ENCODE measurements around the gene CDK5RAP1.

CDK5RAP1 gene

GRCh38 chr20:33408716-33409654, 7.7 kb upstream of the CDK5RAP1 start:
- in situ Hi-C loops (cut with MboI; ENCODE audit: low pct_unique_long_range_greater_than_20kb, low sequenced_read_pairs, unreplicated experiment), result no loop called here
- no peak for DNase-seq (ENCODE audit: low spot score)
- TF ChIP-seq, protein P1, sequence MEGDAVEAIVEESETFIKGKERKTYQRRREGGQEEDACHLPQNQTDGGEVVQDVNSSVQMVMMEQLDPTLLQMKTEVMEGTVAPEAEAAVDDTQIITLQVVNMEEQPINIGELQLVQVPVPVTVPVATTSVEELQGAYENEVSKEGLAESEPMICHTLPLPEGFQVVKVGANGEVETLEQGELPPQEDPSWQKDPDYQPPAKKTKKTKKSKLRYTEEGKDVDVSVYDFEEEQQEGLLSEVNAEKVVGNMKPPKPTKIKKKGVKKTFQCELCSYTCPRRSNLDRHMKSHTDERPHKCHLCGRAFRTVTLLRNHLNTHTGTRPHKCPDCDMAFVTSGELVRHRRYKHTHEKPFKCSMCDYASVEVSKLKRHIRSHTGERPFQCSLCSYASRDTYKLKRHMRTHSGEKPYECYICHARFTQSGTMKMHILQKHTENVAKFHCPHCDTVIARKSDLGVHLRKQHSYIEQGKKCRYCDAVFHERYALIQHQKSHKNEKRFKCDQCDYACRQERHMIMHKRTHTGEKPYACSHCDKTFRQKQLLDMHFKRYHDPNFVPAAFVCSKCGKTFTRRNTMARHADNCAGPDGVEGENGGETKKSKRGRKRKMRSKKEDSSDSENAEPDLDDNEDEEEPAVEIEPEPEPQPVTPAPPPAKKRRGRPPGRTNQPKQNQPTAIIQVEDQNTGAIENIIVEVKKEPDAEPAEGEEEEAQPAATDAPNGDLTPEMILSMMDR (IDR thresholded peaks at IDR 0.05; ENCODE audit: extremely low read depth, insufficient read depth, missing control alignments), result no peak

GRCh38 chr20:33408313-33408712, 7.0 kb upstream of the CDK5RAP1 start:
- in situ Hi-C loops (cut with MboI; ENCODE audit: low pct_unique_long_range_greater_than_20kb, low sequenced_read_pairs, unreplicated experiment), result no loop called here
- no peak for DNase-seq (ENCODE audit: low spot score)
- TF ChIP-seq, protein P1 (IDR thresholded peaks at IDR 0.05; ENCODE audit: extremely low read depth, insufficient read depth, missing control alignments), result no peak

GRCh38 chr20:33407796-33408195, 6.5 kb upstream of the CDK5RAP1 start:
- in situ Hi-C loops (cut with MboI; ENCODE audit: low pct_unique_long_range_greater_than_20kb, low sequenced_read_pairs, unreplicated experiment), result no loop called here
- no peak for DNase-seq (ENCODE audit: low spot score)
- TF ChIP-seq, protein P1 (IDR thresholded peaks at IDR 0.05; ENCODE audit: extremely low read depth, insufficient read depth, missing control alignments), result no peak

GRCh38 chr20:33407251-33407650, 5.9 kb upstream of the CDK5RAP1 start:
- DNase-seq (ENCODE audit: low spot score), result no peak

GRCh38 chr20:33404281-33404680, 3.0 kb upstream of the CDK5RAP1 start:
- TF ChIP-seq, protein P1 (IDR thresholded peaks at IDR 0.05; ENCODE audit: extremely low read depth, insufficient read depth, missing control alignments), result no peak
- DNase-seq (ENCODE audit: low spot score), result no peak
- in situ Hi-C loops (cut with MboI; ENCODE audit: low pct_unique_long_range_greater_than_20kb, low sequenced_read_pairs, unreplicated experiment), result no loop called here

More at GRCh38 chr20:33407251-33407650, 5.9 kb upstream of the CDK5RAP1 start:
- in situ Hi-C loops (cut with MboI; ENCODE audit: low pct_unique_long_range_greater_than_20kb, low sequenced_read_pairs, unreplicated experiment), result no loop called here
- TF ChIP-seq, protein P1 (IDR thresholded peaks at IDR 0.05; ENCODE audit: extremely low read depth, insufficient read depth, missing control alignments), result no peak

DNA sequence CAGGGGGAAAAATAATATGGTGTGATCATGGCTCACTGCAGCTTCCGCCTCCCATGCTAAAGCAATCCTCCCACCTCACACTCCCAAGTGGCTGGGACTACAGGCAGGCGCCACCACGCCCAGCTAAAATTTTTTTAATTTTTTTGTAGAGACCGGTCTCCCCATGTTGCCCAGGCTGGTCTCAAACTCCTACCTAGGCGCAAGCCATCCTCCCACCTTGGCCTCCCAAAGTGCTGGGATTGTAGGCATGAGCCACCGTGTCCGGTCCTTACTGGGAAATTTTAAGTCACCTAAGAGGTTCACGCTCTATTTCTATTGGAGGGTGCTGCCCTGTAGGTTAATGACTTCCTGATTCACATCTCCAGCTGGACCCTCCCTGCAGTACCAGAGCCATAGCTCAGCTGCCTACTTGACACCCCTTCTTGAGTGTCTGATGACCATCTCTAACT, 626 bp upstream of the CDK5RAP1 start:
- no peak for DNase-seq (ENCODE audit: low spot score)
- in situ Hi-C loops (cut with MboI; ENCODE audit: low pct_unique_long_range_greater_than_20kb, low sequenced_read_pairs, unreplicated experiment), result no loop called here

More for the DNA sequence above, 626 bp upstream of the CDK5RAP1 start:
- TF ChIP-seq, protein P1 (IDR thresholded peaks at IDR 0.05; ENCODE audit: extremely low read depth, insufficient read depth, missing control alignments), result no peak
